Thymus (tissue), 11 donors: Measurements from ENCODE around the gene RCBTB1. TPM values are rescaled to one million over a fixed set of nuclear protein-coding genes. Genes with fewer than 3 reads are reported as not detected.

Experiments
- DNase-seq, 9 donors: peaks; one replicate each; pipeline ENCODE4 v3.0.0-alpha.2; 2013; ENCODE audit warnings: low spot score in 9 of 9, low read depth in 6 of 9, missing footprints in 1 of 9
- H3K27ac ChIP-seq, 2 donors: one replicate each; pipeline ENCODE4 v1.5.1; 2013; ENCODE audit warnings: control low read depth in 1 of 2, low read depth in 1 of 2, low read length in 1 of 2, mild to moderate bottlenecking in 1 of 2, moderate library complexity in 1 of 2
- H3K27me3 ChIP-seq, 2 donors: one replicate each; pipeline ENCODE4 v1.5.1; 2013; ENCODE audit warnings: low read length in 1 of 2; ENCODE audit not compliant: control insufficient read depth in 2 of 2, insufficient read depth in 1 of 2
- H3K36me3 ChIP-seq, 2 donors: one replicate each; pipeline ENCODE4 v1.5.1; 2013; ENCODE audit warnings: low read length in 1 of 2, mild to moderate bottlenecking in 1 of 2, moderate library complexity in 1 of 2; ENCODE audit not compliant: control insufficient read depth in 2 of 2, insufficient read depth in 2 of 2
- H3K4me1 ChIP-seq, 2 donors: one replicate each; pipeline ENCODE4 v1.5.1; 2013; ENCODE audit warnings: low read length in 2 of 2; ENCODE audit not compliant: control insufficient read depth in 2 of 2, insufficient read depth in 2 of 2
- H3K4me3 ChIP-seq, 2 donors: one replicate each; pipeline ENCODE4 v1.5.1; 2013; ENCODE audit warnings: low read length in 2 of 2, control low read depth in 1 of 2, mild to moderate bottlenecking in 1 of 2
- H3K9me3 ChIP-seq, 2 donors: one replicate each; pipeline ENCODE4 v1.5.1; 2013; ENCODE audit warnings: low read length in 1 of 2, mild to moderate bottlenecking in 1 of 2; ENCODE audit not compliant: control insufficient read depth in 2 of 2, insufficient read depth in 1 of 2
- WGBS: extraction: QIAGEN DNeasy Blood & Tissue Kit; methylation state at CpG from one replicate; pipeline ENCODE4 v1.1.7; 2013; 5-methylcytosine and 5-hydroxymethylcytosine counted together
- polyA plus RNA-seq: library from polyadenylated mRNA; stranded (reverse); fragments of 200-250 nt; gene quantifications from one replicate; pipeline ENCODE4 v1.2.3, GENCODE V29; 2013
- total RNA-seq: library from RNA; stranded (reverse); fragments of 120-200 nt; gene quantifications from one replicate; pipeline ENCODE4 v1.2.4, GENCODE V29; 2013
- donor health status: healthy.

The RCBTB1 gene
- total and polyA plus RNA-seq, 2 donors = 15.3 to 34.7 TPM

DNA sequence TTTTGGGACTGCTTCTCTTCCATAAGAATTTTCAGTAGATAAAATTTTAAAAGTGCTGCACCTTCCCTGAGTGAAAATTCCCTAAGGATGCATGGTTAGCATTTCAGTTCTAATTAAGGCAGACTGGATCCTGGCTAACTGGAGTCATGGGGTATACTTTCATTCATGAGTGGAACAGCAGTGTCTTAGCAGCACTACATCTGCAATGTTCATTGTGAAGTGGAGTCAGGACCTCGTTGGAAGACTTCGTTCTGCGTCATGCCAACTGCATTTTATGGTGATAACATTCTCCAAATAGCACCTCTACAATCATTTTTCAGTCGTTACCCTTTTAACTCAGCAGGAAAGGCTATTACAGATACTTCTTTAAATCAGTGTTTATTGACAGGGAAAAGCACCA is 64.1 kb downstream of the RCBTB1 start:
- Histone ChIP-seq H3K27ac (no peak overlapping the region), H3K9me3 (no peaks in the 10 kb centered on the region), H3K4me1 (no peaks in the 10 kb centered on the region), H3K27me3 (no peaks in the 10 kb centered on the region), H3K36me3 (peaks cover 8 to 54% of the 10 kb centered on the region in 2 donors), H3K4me3 (no peak overlapping the region)
- DNase-seq = no peak
- WGBS = 95% methylated on average over 4 of the region's 4 CpGs

- Histone ChIP-seq H3K36me3 (peaks cover 24 to 76% of the 10 kb centered on the region in 2 donors), H3K4me1 (no peaks in the 10 kb centered on the region), H3K27me3 (no peaks in the 10 kb centered on the region), H3K27ac (no peak overlapping the region), H3K9me3 (no peaks in the 10 kb centered on the region), H3K4me3 (no peak overlapping the region)
- no peak for DNase-seq
- 96% methylated on average over 6 of the region's 6 CpGs for WGBS
These were observed 67.9 kb downstream of the RCBTB1 start for GRCh38 chr13:49517461-49517860.

- WGBS = 94% methylated on average over 5 of the region's 5 CpGs
- Histone ChIP-seq H3K27me3 (no peaks in the 10 kb centered on the region), H3K9me3 (no peaks in the 10 kb centered on the region), H3K4me3 (no peak overlapping the region), H3K4me1 (no peaks in the 10 kb centered on the region), H3K27ac (no peak overlapping the region), H3K36me3 (peaks cover 24 to 68% of the 10 kb centered on the region in 2 donors)
- DNase-seq = no peak
These were observed 68.9 kb downstream of the RCBTB1 start for GRCh38 chr13:49516467-49516866.

GRCh38 chr13:49512578-49512977 is 72.8 kb downstream of the RCBTB1 start:
- WGBS = 98% methylated on average over 2 of the region's 2 CpGs
- H3K27ac ChIP-seq = no peak overlapping the region
- no peaks in the 10 kb centered on the region for H3K27me3 ChIP-seq
- H3K4me1 ChIP-seq = no peaks in the 10 kb centered on the region
- no peaks in the 10 kb centered on the region for H3K9me3 ChIP-seq
- no peak for DNase-seq
- H3K4me3 ChIP-seq = no peak overlapping the region
- peaks cover 23 to 52% of the 10 kb centered on the region in 2 donors for H3K36me3 ChIP-seq

DNA sequence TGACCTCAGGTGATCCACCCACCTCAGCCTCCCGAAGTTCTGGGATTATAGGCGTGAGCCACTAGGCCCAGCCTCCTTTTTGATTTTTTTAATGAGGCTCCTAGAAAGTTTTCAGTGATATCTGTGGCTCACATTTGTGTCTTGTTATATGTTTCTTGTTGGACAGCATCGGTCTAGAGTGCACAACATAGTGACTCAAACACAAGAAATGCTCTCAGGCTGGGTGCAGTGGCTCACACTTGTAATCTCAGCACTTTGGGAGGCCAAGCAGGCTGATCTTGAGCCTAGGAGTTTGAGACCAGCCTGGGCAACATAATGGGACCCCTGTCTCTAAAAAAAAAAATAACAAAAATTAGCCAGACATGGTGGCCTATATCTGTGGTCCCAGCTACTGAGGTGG is 81.4 kb downstream of the RCBTB1 start:
- no peak overlapping the region for H3K27ac ChIP-seq
- no peak for DNase-seq
- H3K27me3 ChIP-seq = no peaks in the 10 kb centered on the region
- no peaks in the 10 kb centered on the region for H3K4me1 ChIP-seq
- no peaks in the 10 kb centered on the region for H3K9me3 ChIP-seq
- H3K4me3 ChIP-seq = no peak overlapping the region
- peaks cover 4 to 27% of the 10 kb centered on the region in 2 donors for H3K36me3 ChIP-seq
- WGBS = over 99% methylated on average over 3 of the region's 3 CpGs

- Histone ChIP-seq H3K4me1 (no peaks in the 10 kb centered on the region), H3K9me3 (no peaks in the 10 kb centered on the region), H3K27ac (no peak overlapping the region), H3K27me3 (no peaks in the 10 kb centered on the region), H3K36me3 (peaks cover 10 to 28% of the 10 kb centered on the region in 2 donors), H3K4me3 (no peak overlapping the region)
- 89% methylated on average over 9 of the region's 9 CpGs for WGBS
- DNase-seq = no peak
These were observed 82.4 kb downstream of the RCBTB1 start for GRCh38 chr13:49502954-49503353.

- H3K36me3 ChIP-seq = peaks cover 6 to 32% of the 10 kb centered on the region in 2 donors
- no peak for DNase-seq
- no peaks in the 10 kb centered on the region for H3K9me3 ChIP-seq
- H3K4me3 ChIP-seq = no peak overlapping the region
- peaks cover 5 to 12% of the 10 kb centered on the region in 2 donors for H3K4me1 ChIP-seq
- WGBS = 93% methylated on average over 6 of the region's 6 CpGs
- no peak overlapping the region for H3K27ac ChIP-seq
- no peaks in the 10 kb centered on the region for H3K27me3 ChIP-seq
These were observed 85.3 kb downstream of the RCBTB1 start for GRCh38 chr13:49499889-49500660.

GRCh38 chr13:49498206-49498605 is 87.2 kb downstream of the RCBTB1 start:
- Histone ChIP-seq H3K4me1 (peaks cover 11 to 19% of the 10 kb centered on the region in 2 donors), H3K9me3 (no peaks in the 10 kb centered on the region), H3K27ac (no peak overlapping the region), H3K4me3 (no peak overlapping the region), H3K27me3 (no peaks in the 10 kb centered on the region), H3K36me3 (peaks cover 6 to 28% of the 10 kb centered on the region in 2 donors)
- DNase-seq = no peak
- WGBS = 94% methylated on average over 4 of the region's 4 CpGs

DNA sequence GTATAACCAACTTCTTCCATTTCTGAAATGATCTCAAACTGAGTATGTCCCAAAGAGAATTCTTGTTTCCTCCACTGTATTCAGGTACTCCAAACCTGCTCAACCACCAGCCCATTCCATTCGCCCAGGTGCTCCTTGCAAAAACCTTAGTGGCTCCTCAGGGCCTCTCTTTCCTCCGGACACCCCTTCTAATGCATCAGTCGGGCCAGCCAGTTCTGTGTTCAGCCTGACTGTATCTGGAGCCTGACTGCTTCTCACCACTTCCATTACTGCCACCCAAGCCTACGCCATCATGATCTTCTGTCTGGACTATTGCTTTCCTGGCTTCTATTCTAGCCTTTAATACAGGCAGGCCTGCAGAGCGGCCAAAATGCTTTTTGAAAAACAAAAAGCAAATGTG is 88.1 kb downstream of the RCBTB1 start:
- Histone ChIP-seq H3K27ac (no peak overlapping the region), H3K27me3 (no peaks in the 10 kb centered on the region), H3K36me3 (peaks cover 6 to 26% of the 10 kb centered on the region in 2 donors), H3K9me3 (no peaks in the 10 kb centered on the region), H3K4me1 (peaks cover 11 to 19% of the 10 kb centered on the region in 2 donors), H3K4me3 (no peak overlapping the region)
- WGBS = 98% methylated on average over 5 of the region's 5 CpGs
- DNase-seq = no peak
